SK-N-SH (cell line): ENCODE measurements around the gene PATE1.

Experiments used
- CTCF ChIP-seq: fragments of 200-600 bp; sonication (generic); IDR thresholded peaks from 2 replicates; pipeline ENCODE4 v1.6.1; 2017; ENCODE audit warnings: antibody characterized with exemption, mild to moderate bottlenecking, moderate library complexity
- JUND ChIP-seq: IDR thresholded peaks from 2 replicates; pipeline ENCODE4 v1.4.0; 2012
- REST ChIP-seq: IDR thresholded peaks from 2 replicates; pipeline ENCODE4 v1.6.1; 2012; ENCODE audit warnings: mild to moderate bottlenecking, low read depth, low read length, moderate library complexity

GRCh38 chr11:125770583-125770982 lies 24.5 kb downstream of the PATE1 start:
- TF ChIP-seq CTCF (no peak), REST (no peak), JUND (no peak)
